Astrocyte of the hippocampus (primary cell): ENCODE measurements around the gene CADPS2.
"Not testable (repeated sequence)": the region's sequence is repeated elsewhere in the genome, so short reads cannot be mapped to it uniquely, and the experiment has no call there.

ENCODE experiments used
- DNase-seq: peaks from one replicate; pipeline ENCODE4 v3.0.0; 2011; ENCODE audit warnings: low read depth, low spot score

CADPS2 gene

DNA sequence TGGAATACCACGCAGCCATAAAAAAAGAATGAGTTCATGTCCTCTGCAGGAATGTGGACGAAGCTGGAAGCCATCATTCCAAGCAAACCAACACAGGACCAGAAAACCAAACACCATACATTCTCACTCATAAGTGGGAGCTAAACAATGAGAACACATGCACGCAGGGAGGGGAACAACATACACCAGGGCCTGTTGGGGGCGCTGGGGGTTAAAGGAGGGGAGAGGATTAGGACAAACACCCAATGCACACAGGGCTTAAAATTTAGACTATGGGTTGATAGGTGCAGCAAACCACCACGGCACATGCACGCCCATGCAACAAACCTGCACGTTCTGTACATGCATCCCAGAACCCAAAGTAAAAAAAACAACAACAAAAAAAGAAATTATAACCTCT, 210.6 kb downstream of the CADPS2 start:
- DNase-seq, result peak; percentile 29

DNA sequence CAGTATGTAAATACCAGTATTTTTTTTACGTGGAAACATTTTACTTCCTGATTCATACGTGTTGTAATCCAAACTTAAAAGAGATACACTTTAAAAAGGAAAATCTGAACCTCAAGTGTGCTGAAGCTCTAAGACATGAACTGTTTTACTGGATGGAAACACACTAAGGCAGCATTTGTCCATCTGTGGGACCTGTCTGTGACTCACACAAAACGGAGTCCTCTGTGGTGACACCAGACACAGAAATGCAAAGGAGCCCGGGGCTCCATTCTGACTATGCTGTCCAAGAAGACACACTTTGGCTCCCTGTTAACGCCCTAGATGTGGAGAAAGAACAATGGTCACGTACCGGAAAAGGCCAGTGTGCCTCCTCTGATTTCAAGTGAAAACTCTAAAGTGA, 211.2 kb downstream of the CADPS2 start:
- DNase-seq, result peak; percentile 57

GRCh38 chr7:122674502-122674901, 211.8 kb downstream of the CADPS2 start:
- DNase-seq, result peak; percentile 92

DNA sequence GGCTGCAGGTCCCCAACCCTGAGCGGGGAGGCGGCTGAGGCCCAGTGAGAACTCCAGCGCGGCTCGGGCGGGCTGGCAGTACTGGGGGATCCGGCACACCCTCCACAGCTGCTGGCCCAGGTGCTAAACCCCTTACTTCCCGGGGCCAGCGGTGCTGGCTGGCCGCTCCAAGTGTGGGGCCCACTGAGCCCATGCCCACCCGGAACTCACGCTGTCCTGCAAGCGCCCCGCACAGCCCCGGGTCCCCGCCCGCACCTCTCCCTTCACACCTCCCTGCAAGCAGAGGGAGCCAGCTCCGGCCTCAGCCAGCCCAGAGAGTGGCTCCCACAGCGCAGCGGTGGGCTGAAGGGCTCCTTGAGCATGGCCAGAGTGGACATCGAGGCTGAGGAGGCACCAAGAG, 212.3 kb downstream of the CADPS2 start:
- no peak for DNase-seq

- DNase-seq, result no peak
Measured at GRCh38 chr7:122672536-122672935, 213.7 kb downstream of the CADPS2 start.

GRCh38 chr7:122663733-122664132, 222.5 kb downstream of the CADPS2 start:
- DNase-seq, result no peak

DNA sequence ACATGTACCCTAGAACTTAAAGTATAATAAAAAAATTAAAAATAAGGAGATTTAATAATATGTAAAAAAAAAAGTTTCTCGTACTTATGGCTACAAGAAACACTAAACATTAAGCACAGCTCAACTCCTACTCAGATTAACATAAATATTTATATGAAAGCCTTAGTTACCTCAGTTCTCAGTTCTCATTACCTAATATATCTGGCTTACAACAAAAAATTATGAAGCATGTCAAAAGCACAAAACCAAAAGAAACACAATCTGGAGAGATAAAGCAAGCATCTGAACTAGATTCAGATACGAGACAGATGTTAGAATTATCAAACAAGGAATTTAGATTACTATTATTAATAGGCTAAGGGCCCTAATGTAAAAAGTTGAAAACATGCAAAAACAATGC, 227.4 kb downstream of the CADPS2 start:
- no peak for DNase-seq

DNA sequence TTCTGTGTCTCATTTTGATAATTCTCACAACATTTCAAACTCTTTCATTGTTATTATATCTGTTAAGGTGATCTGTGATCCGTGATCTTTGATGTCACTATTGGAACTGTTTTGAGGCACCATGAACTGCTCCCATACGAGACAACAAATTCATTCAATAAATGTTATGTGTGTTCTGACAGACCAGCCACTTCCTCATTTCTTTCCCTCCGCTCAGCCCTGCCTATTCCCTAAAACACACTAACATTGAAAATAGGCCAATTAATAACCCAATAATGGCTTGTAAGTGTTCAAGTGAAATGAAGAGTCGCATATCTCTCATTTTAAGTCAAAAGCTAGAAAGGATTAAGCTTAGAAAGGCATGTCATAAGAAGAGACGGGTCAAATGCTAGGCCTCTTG, 232.6 kb downstream of the CADPS2 start:
- no peak for DNase-seq

DNA sequence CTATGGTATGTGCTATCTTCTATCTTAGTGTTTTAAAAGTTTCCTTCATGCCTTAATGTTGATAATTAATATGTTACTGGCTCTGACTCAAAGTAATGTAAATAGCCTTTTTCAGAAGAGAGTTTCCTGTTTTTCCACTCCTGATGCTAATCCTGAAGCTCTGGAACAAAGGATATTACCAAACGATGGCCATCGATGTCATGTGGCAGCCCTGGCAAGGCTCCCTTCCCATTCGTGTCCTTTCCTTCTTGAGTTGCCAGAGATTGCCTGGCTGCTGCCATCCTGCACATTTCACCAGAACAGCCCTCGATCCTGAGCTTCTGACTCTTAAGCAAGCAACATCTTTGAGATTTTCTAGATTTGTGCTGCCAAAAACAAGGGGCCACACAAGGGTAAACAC, 233.4 kb downstream of the CADPS2 start:
- DNase-seq, result no peak

GRCh38 chr7:122651451-122651850, 234.8 kb downstream of the CADPS2 start:
- no peak for DNase-seq

- no peak for DNase-seq
Measured at GRCh38 chr7:122643250-122643649, 243.0 kb downstream of the CADPS2 start.

DNA sequence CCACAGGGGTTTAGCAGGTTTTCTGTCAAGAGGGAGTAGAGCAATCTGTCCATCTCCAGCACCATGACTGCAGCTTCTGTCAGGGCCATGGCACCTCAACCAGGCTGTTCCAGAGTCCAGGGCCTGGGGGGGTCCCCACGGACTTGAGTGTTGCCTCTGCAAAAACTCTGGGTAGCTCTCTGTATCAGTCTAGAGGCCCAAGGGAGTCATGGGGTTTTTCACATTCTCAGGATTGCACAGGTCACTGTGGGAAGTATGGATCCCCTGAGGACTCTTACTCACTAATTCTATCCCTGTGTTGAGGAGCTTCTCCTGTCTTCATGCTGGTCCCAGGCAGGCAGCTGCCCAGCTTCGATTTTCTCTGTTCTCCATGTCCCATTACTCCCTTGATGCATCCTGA, 247.8 kb downstream of the CADPS2 start:
- no peak for DNase-seq

DNA sequence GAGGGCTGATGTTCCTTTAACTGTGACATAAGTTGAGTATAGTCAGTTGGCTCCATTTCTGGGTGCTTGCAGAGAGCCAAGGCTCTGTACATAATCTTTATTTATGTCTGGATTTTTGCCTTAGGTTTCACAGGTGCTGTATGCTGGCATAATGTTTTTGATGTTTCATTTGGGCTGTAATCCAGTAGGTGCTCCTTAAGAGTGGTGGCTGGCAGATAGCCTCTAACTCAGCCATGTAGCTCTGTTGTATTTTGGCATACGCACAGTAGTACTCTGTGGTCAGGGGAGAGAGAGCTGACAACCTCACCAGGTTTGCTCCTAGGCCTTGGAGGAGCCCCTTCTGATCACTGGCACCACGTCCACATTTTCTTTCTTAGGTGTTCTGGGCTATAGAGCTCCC, 248.5 kb downstream of the CADPS2 start:
- DNase-seq, result no peak

DNA sequence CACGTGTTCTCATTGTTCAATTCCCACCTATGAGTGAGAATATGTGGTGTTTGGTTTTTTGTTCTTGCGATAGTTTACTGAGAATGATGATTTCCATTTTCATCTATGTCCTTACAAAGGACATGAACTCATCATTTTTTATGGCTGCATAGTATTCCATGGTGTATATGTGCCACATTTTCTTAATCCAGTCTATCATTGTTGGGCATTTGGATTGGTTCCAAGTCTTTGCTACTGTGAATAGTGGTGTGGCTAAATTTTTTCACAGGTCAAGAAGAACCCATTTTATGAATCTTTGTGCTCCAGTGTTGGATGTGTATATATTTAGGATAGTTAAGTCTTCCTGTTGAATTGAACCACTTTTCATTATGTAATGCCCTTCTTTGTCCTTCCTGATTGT, 250.8 kb downstream of the CADPS2 start:
- DNase-seq, result not testable (repeated sequence)

DNA sequence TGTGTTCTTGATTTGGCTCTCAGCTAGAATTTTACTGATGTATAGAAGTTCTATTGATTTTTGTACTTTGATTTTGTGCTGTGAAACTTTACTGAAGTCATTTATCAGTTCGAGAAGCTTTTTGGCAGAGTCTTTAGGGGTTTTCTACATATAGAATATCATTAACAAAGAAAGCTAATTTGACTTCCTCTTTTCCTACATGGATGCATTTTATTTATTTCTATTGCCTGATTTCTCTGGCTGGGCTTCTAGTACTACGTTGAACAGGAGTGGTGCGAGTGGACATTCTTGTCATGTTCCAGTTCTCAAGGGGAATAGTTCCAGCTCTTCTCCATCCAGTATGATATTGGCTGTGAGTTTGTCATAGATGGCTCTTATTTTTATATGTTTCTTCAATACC, 252.8 kb downstream of the CADPS2 start:
- no peak for DNase-seq

DNA sequence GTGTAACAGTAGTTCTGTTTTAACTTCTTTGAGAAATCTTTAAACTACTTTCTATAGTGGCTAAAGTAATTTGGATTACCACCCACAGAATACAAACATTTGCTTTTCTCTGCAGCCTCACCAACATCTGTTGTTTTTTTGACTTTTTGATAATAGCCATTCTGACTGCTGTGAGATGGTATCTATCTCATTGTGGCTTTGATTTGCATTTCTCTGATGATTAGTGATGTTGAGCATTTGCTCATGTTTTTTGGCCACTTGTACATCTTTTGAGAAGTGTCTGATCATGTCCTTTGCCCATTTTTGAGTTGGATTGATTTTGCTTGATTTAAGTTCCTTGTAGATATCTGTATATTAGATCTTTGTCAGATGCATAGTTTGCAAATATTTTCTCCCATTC, 254.0 kb downstream of the CADPS2 start:
- no peak for DNase-seq

DNA sequence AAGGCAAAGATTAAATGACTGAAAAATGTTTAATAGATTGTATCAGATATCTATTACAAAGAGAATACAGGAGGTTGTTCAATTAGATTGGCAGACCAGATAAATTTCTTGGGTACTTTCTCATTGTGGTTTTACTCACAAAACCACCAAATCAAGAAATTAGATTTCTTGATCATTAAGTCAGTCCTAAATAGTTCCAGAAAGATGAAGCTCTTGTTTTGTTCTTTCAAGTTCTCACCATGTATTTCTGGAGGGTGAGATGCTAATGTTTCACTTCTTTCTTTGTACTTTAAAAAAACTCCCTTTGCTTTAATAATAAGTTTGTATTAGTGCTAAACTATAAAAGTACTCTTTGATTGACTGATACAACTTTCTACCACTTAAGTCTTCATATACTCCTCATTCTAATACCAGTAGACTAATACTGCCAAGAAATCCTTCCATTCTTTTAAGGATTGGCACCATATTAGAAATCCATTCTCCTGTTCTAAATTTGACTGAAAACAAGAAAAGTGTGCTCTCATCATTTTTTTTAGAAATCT, 256.8 kb downstream of the CADPS2 start:
- DNase-seq, result no peak

DNA sequence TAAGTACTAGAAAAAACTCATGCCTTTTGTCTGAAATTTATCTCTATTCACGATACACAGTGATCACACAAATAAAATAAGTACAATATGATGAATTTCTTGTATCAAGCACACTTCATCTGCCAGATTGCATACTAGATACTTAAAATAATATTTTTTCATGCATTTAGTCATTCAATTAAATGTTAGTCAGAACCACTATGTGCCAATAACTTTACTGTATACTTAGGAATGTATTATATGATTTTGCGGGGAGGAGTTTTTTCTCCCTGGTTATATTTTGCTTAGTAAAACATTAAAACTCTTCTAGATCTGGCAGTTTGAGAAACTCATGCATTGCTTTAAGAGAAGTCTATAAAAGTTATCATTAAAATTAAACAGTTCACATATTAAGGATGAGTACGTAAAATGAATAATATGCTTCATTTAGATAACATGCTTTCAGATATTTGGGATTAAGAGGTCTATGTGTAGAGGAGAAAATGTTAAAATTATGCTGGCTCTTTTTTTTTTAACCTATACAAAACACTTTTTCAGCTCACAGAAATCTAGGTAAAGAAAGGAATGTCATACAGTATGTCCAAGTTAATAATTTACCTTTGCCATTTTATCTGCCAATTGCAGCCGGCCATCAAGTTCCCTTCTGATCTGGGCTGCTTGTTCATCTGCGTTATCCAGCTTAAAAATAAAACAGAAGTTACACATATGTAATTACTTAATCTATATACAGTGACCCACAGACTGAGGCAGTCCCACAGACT, 257.4 kb downstream of the CADPS2 start:
- no peak for DNase-seq

DNA sequence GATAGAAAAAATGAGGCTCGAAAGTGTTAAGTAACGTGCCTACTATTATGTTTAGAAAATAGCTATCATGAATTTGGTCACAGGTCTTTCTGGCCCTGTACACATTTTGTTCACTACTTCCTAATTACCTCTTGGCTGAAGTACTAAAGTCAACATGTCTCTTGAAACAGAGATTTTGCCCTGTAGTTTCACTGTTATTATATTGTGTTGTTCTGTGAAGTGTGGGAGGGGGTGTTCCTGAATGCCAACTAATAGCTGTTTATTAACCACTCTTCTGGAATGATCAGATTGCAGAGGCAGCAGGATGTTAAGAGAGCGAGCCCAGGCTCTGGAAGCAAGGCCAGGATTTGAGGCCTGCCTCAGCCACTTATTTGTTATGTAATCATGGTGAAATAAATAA, 259.5 kb downstream of the CADPS2 start:
- no peak for DNase-seq

GRCh38 chr7:122622682-122623081, 263.6 kb downstream of the CADPS2 start:
- no peak for DNase-seq

DNA sequence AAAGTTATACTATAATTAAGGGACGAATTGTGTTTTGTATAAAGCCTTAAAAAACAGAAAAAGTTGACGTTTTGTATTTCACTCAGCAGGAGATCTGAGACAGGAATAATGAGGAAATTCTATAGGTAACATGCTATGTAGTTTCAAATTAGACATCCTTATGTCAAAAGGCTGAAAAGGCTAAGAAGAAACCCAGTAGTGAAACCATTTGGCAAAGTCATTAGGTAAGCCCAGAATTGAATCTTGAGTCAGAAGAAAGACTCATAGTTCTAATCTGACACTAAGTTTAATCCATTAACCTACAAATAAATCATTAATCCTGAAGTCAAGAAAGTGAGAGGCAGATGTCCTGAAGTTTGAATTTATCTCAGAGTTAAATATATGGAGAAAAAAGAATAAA, 266.6 kb downstream of the CADPS2 start:
- no peak for DNase-seq

- no peak for DNase-seq
Measured at GRCh38 chr7:122618585-122619189, 267.6 kb downstream of the CADPS2 start.

DNA sequence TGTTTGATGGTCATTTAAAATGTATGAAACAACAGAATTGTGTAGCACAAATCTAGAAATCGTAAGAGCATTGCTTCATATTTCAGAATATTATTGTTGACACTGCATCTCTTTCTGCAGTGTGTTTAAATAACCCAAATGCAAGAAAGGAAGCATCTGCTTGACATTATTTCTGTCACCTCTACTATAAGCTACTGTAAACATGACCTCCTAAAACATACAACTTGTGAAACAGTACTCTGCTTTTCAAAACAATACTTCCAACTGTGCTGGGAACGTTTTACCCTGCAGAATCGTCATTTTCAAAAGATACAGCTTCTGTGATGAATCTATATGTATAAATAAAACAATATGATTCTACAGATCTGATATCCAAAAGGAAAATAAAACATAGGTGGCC, 269.3 kb downstream of the CADPS2 start:
- DNase-seq, result no peak
